HG03571 (cell line): ENCODE measurements around the gene RBM28.

Experiments used
- ATAC-seq: cut with Tn5 transposase; IDR thresholded peaks from one replicate; pipeline ENCODE4 v1.9.1; 2021; ENCODE audit not compliant: unreplicated experiment

RBM28 gene

DNA sequence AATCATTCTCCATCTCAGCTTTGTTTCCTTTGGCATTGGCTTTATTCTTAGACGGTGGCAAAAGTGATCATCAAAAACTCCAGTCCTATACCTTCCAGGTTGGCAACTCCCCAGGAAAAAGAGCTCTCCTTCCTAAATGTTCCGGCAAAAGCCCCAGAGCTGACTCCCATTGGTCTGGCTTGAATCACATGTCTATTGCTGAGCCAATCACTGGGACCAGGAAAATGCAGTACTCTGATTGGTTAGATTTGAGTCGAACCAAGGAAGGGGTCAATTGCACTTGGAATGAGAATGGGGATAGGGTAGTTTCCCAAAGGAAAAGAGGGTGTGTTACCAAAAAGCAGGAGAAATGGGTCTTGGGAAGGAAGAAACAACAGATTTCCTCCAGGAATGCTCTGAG, 80.3 kb downstream of the RBM28 start:
- ATAC-seq = no peak

DNA sequence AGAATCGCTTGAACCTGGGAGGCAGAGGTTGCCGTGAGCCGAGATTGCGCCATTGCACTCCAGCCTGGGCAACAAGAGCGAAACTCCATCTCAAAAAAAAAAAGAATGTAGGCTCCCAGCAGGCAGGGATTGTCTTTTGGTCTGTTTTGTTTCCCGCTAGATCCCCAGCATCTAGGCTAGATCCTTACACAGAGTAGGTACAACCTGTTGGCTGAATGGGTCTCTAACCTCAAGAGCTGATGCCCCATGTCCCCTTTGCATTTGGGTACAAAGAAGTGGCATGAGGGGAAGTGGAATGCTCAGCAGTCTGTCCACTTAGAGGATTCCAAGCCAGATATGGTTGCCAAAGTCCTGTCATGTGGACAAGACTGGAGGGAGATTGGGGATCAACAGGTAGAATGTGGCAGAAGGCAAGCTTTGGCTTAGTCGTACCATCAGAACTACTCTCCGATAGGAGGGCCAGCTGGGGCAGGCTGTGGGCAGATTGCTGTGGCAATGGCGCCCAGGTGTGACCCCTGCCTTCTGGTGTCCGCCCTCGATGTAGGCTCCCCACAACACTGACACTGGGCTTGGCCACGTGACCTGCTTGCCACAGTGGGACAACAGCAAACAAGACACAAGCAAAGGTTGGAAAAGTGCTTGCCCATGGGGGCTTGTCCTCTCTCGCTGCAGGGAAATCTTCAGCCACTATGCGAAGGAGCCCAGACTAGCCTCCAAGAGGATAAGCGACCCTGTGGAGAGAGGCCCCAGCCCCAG, 81.3 kb downstream of the RBM28 start:
- no peak for ATAC-seq

DNA sequence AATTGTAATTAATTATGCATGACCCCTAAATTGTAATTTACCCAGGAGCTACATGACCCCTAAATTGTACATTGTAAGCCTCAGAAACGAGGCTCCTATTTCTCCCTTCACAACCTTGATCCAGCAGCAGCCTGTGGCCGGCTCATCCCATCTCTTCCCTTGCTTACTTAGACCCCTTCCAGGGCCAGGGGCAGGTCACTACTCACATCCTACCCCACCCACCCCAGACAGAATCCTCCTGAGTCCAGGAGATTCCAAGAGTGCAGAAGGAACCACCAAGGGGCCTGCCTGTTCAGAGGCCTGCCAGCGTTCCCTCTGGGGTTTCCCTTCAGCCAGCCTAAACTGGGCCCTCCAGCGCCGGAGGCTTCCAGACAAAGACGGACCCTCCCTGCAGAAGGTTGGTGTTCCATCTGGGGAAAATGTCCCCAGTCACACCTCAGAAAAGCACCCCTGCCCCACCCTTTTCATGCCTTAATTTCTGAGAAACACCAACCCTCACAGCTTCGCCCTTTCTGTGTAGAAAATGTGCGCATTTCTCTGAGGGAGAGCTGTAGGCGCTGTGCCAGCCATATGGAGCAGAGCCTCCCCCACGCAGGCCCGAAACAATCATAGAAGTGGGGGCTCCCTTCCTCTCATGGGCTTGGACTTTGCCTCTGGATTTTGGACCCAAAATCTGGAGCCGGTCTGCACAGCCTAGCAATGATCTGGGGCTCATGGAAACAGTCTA, 83.5 kb downstream of the RBM28 start:
- ATAC-seq = no peak

DNA sequence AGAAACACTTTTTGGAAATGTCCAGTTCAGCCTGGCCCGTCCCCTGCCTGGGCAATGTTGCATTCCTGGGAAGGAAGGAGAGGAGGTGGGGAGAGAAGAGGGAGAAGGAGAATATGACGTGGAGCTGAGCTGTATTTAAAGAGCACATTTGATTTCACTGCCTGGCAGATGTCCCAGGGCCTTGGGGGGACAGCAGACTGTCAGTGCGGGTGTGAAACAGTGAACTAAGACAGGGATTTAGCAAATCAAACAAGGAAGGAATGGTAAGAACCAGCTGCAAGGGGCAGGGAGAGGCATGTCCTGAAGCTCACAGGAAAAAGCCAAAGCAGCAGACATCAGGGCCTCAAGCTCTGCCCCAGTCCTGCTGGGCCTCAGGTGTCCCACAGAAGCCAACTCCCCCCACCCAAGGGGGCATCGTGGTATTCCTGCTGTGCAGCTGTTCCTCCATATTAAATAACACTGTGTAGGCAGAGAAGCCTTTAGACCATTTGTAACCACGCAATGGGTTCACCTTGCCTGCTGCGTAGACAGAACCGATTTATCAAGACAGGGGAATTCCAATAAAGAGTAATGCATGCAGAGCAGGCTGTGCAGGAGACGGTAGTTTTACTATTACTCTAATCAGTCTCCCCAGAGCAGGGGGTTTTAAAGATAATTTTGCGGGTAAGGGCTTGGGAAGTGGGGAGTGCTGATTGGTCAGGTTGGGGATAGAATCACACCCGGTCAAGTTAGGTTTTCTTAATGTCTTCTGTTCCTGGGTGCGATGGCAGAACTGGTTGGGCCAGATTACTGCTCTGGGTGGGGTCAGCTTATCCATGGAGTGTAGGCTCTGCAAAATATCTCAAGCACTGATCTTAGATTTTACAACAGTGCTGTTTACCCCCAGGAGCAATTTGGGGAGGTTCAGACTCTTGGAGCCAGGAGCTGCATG, 84.3 kb downstream of the RBM28 start:
- no peak for ATAC-seq

DNA sequence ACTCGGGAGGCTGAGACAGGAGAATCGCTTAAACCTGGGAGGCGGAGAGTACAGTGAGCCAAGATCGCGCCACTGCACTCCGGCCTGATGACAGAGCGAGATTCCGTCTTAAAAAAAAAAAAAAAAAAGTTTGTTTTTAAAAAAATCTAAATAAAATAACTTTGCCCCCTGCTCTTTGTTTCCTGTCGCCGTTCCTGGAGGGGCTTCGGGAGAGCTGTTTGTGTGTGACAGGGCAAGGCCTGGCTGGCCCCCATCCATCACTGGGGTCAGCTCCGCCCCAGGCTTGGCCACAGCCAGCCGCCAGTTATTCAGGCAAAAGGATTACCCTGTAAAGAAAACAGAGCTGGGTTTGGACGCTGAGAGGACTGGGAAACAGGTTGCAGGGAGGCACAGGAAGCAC, 86.2 kb downstream of the RBM28 start:
- ATAC-seq = no peak

DNA sequence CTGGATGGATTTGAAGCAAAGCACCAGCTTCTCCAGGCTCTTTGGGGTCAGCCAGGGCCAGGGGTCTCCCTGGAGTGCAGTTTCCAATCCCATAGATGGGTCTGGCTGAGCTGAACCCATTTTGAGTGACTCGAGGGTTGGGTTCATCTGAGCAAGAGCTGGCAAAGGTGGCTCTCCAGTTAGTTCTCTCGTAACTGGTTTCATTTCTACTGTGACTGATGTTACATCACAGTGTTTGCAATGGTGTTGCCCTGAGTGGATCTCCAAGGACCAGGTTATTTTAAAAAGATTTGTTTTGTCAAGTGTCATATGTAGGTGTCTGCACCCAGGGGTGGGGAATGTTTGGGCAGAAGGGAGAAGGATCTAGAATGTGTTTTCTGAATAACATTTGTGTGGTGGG, 88.4 kb downstream of the RBM28 start:
- no peak for ATAC-seq

DNA sequence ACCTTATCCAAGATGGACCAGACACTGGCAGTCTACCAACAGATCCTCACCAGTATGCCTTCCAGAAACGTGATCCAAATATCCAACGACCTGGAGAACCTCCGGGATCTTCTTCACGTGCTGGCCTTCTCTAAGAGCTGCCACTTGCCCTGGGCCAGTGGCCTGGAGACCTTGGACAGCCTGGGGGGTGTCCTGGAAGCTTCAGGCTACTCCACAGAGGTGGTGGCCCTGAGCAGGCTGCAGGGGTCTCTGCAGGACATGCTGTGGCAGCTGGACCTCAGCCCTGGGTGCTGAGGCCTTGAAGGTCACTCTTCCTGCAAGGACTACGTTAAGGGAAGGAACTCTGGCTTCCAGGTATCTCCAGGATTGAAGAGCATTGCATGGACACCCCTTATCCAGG, 89.2 kb downstream of the RBM28 start:
- ATAC-seq = no peak

DNA sequence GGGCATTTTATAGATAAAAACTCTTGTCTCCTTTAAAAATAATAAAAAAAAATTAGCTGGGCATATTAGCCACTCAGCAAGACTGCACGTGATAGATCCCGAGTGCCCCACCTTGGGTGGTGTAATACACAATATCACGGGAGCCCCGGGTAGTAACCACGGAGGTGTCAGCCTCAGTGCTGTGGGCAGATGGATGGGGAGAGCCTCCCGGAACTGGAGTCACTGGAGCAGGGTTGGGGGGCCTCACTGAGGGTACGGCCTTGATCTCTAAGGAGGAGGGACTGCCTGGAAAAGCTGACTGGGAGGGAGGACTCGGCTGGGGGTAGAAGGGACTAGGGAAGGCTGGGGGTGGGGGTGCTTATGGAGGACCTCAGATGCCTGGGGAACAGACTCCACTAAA, 90.0 kb downstream of the RBM28 start:
- ATAC-seq = no peak

DNA sequence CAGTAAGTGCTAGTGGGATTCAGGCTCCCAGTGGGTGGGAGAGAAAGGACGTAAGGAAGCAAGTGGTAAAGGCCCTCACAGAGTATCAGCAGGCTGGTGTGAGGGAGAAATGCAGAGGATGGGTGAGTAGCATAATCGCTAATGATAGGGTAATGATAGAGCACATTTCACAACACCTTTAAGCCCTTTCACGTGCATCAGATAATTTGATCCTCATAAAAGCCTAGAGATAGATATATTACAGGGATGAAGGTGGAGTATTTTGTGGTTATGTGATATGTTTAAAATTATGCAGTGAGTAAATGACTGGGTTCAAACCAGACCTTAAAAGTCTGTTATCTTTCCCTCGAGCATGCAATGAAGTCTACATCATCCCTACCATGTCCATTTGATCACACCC, 92.4 kb downstream of the RBM28 start:
- ATAC-seq = no peak
